ENCODE measurements around the gene NRDE2.
"Not testable (repeated sequence)": the region's sequence is repeated elsewhere in the genome, so short reads cannot be mapped to it uniquely, and the experiment has no call there.

NRDE2 gene

DNA sequence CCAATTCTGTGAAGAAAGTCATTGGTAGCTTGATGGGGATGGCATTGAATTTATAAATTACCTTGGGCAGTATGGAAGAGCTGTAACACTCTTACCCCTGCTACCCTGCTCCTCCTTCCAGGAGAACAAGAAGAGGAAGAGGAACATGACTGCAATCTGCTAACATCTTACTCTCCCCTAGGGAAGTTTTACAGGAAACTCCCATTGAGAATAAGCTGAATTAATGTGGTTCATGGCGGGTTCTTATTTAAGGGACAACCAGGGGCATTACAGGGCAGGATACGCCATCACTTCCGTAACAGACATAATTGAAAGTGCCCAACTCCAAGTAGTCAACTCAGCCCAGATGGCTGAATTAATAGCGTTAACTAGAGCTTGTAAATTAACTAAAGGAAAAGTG is 84.8 kb downstream of the NRDE2 start:
- DNase-seq (ENCODE audit: low read depth in 2 of 2), result no peak
- TF ChIP-seq, protein P1, sequence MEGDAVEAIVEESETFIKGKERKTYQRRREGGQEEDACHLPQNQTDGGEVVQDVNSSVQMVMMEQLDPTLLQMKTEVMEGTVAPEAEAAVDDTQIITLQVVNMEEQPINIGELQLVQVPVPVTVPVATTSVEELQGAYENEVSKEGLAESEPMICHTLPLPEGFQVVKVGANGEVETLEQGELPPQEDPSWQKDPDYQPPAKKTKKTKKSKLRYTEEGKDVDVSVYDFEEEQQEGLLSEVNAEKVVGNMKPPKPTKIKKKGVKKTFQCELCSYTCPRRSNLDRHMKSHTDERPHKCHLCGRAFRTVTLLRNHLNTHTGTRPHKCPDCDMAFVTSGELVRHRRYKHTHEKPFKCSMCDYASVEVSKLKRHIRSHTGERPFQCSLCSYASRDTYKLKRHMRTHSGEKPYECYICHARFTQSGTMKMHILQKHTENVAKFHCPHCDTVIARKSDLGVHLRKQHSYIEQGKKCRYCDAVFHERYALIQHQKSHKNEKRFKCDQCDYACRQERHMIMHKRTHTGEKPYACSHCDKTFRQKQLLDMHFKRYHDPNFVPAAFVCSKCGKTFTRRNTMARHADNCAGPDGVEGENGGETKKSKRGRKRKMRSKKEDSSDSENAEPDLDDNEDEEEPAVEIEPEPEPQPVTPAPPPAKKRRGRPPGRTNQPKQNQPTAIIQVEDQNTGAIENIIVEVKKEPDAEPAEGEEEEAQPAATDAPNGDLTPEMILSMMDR (IDR thresholded peaks at IDR 0.05; ENCODE audit: low read depth, low read length), result no peak
- no peak overlapping the region for H3K4me3 ChIP-seq (replicated peaks in 1 of 2; ENCODE audit: low read depth in 2 of 2, low read length in 2 of 2)

DNA sequence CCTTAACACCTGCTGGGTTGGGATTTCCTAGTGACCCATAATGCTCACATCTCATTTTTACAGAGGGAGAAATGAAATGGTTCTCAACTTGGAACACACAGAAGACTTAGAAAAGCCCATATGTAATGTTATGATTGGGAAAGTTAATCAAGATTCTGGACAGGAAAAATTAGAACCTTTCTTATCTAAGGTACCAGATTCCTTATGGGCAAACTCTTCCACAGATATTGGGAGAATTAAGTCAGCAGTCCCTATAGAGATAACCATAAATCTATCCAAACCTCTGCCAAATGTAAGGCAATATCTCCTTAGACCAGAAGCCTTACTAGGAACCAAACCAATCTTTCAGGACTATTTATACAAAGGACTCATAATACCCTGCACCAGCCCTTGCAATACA is 89.3 kb downstream of the NRDE2 start:
- no peak for DNase-seq (ENCODE audit: low read depth in 2 of 2)
- TF ChIP-seq, protein P1 (IDR thresholded peaks at IDR 0.05; ENCODE audit: low read depth, low read length), result no peak
- H3K4me3 ChIP-seq (replicated peaks in 1 of 2; ENCODE audit: low read depth in 2 of 2, low read length in 2 of 2), result no peak overlapping the region

DNA sequence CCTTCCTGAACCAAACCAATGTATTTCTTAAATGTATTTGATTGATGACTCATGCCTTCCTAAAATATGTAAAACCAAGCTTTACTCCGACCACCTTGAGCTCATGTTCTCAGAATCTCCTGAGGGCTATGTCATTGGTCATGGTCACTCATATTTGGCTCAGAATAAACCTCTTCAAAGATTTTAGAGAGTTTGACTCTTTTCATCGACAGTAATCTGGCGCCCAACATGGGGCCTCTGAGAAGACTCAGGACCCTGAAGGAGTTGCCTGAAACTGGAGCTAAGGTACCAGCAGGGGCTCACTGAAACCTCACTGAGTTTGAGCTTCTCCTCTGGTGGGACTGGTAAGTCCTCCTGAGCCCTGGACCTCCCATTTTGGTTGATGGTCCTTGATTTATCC is 92.6 kb downstream of the NRDE2 start:
- H3K4me3 ChIP-seq (replicated peaks in 1 of 2; ENCODE audit: low read depth in 2 of 2, low read length in 2 of 2), result no peak overlapping the region
- peak in 1 of 2 donors; percentile 28 for DNase-seq (ENCODE audit: low read depth in 2 of 2)
- TF ChIP-seq, protein P1 (IDR thresholded peaks at IDR 0.05; ENCODE audit: low read depth, low read length), result no peak

DNA sequence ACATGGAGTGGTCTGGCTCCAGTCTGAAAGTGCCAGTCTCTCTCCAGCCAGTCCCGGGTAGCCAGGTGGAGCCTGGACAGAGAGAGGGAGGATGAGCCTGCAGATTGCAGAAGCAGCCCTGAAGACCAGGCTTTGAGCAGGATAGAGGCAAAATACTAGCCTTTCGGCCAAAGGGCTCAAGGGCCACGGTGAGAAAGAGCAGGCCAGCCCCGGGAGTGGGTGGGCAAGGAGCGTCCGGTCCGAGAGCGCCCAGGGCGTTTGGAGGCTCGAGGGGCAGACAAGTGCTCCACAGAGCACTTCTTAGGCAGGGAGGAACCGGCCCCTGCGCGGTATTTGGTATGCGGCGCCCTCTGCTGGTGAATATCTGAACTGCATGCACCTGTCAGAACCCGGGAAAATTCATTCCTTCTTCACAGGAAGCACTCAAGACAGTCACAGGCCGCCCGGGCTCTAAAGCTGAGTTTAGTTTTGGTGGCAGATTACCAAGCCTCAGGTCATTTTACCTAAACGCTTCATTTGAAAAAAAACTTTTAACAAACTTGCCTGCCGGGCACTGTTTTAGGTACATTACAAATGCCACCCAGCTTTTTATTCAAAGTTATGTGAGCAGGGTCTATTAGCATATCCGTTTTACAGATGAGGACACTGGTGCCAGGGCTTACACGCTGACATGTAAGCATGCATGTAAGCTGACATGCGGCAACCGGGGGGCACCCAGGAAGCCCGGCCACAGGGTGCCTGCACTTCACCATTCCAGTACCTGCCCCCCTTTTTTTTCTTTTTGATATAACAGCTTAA is 96.4 kb downstream of the NRDE2 start:
- DNase-seq (ENCODE audit: low read depth in 2 of 2), result peak; percentile 71 to 79

DNA sequence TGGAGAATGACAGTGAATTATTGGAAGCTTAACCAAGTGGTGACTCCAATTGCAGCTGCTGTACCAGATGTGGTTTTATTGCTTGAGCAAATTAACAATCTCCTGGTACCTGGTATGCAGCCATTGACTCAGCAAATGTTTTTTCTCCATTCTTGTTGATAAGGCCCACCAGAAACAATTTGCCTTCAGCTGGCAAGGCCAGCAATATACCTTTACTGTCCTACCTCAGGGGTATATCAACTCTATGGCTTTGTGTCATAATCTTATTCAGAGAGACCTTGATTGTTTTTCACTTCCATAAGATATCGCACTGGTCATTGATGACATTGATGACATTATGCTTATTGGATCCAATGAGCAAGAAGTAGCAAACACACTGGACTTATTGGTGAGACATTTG is 101.8 kb downstream of the NRDE2 start:
- not testable (repeated sequence) for H3K4me3 ChIP-seq (replicated peaks in 1 of 2; ENCODE audit: low read depth in 2 of 2, low read length in 2 of 2); DNase-seq (ENCODE audit: low read depth in 2 of 2)

More for the DNA sequence above, 96.4 kb downstream of the NRDE2 start:
- no peak overlapping the region for H3K4me3 ChIP-seq (replicated peaks in 1 of 2; ENCODE audit: low read depth in 2 of 2, low read length in 2 of 2)
- TF ChIP-seq, protein P1 (IDR thresholded peaks at IDR 0.05; ENCODE audit: low read depth, low read length), result peak; percentile 91

DNA sequence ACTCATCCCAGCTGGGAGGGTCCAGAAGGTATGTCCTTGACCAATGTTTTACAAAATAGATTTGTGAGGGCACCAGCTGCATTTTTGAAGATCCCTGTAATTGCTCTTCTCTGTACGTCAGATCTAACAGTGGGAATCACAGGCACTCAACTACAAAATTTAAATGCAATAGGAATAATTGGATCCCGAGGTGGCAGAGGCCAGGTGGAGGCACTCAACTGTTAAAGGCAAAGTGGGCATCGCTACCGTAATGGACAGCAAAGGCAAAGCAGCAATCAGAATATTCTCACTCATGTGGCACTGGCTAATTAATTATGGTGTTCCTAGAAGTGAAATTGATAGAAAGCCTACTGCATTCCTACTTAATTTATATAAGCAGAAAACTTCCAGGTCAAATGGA is 103.3 kb downstream of the NRDE2 start:
- TF ChIP-seq, protein P1 (IDR thresholded peaks at IDR 0.05; ENCODE audit: low read depth, low read length), result no peak
- H3K4me3 ChIP-seq (replicated peaks in 1 of 2; ENCODE audit: low read depth in 2 of 2, low read length in 2 of 2), result no peak overlapping the region
- no peak for DNase-seq (ENCODE audit: low read depth in 2 of 2)
